Thymus (tissue), 11 donors: ENCODE measurements around the gene KDM8. TPM values are rescaled to one million over a fixed set of nuclear protein-coding genes. Genes with fewer than 3 reads are reported as not detected.

Experiments
- DNase-seq, 9 donors: peaks; one replicate each; pipeline ENCODE4 v3.0.0-alpha.2; 2013; ENCODE audit warnings: low spot score in 9 of 9, low read depth in 6 of 9, missing footprints in 1 of 9
- H3K27ac ChIP-seq, 2 donors: one replicate each; pipeline ENCODE4 v1.5.1; 2013; ENCODE audit warnings: control low read depth in 1 of 2, low read depth in 1 of 2, low read length in 1 of 2, mild to moderate bottlenecking in 1 of 2, moderate library complexity in 1 of 2
- H3K27me3 ChIP-seq, 2 donors: one replicate each; pipeline ENCODE4 v1.5.1; 2013; ENCODE audit warnings: low read length in 1 of 2; ENCODE audit not compliant: control insufficient read depth in 2 of 2, insufficient read depth in 1 of 2
- H3K36me3 ChIP-seq, 2 donors: one replicate each; pipeline ENCODE4 v1.5.1; 2013; ENCODE audit warnings: low read length in 1 of 2, mild to moderate bottlenecking in 1 of 2, moderate library complexity in 1 of 2; ENCODE audit not compliant: control insufficient read depth in 2 of 2, insufficient read depth in 2 of 2
- H3K4me1 ChIP-seq, 2 donors: one replicate each; pipeline ENCODE4 v1.5.1; 2013; ENCODE audit warnings: low read length in 2 of 2; ENCODE audit not compliant: control insufficient read depth in 2 of 2, insufficient read depth in 2 of 2
- H3K4me3 ChIP-seq, 2 donors: one replicate each; pipeline ENCODE4 v1.5.1; 2013; ENCODE audit warnings: low read length in 2 of 2, control low read depth in 1 of 2, mild to moderate bottlenecking in 1 of 2
- H3K9me3 ChIP-seq, 2 donors: one replicate each; pipeline ENCODE4 v1.5.1; 2013; ENCODE audit warnings: low read length in 1 of 2, mild to moderate bottlenecking in 1 of 2; ENCODE audit not compliant: control insufficient read depth in 2 of 2, insufficient read depth in 1 of 2
- WGBS: extraction: QIAGEN DNeasy Blood & Tissue Kit; methylation state at CpG from one replicate; pipeline ENCODE4 v1.1.7; 2013; 5-methylcytosine and 5-hydroxymethylcytosine counted together
- polyA plus RNA-seq: library from polyadenylated mRNA; stranded (reverse); fragments of 200-250 nt; gene quantifications from one replicate; pipeline ENCODE4 v1.2.3, GENCODE V29; 2013
- total RNA-seq: library from RNA; stranded (reverse); fragments of 120-200 nt; gene quantifications from one replicate; pipeline ENCODE4 v1.2.4, GENCODE V29; 2013
- donor health status: healthy.

KDM8 gene
- total and polyA plus RNA-seq, 2 donors: 6.2 to 7.1 TPM

DNA sequence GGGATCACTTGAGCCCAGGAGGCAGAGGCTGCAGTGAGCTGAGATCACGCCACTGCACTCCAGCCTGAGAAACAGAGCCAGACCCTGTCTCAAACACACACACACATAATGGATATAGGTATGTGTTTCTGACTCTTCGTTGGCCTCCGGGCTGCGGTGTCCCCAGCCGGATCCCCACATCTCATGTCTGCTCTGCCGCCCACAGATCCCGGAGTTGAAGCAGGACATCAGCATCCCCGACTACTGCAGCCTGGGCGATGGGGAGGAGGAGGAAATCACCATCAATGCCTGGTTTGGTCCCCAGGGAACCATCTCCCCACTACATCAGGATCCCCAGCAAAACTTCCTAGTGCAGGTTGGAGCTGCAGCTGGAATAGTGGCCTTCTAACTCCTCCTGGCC lies 15.4 kb downstream of the KDM8 start:
- no peak overlapping the region for H3K4me3 ChIP-seq
- peaks cover 0 to 6% of the 10 kb centered on the region in 2 donors for H3K4me1 ChIP-seq
- peaks cover 14 to 53% of the 10 kb centered on the region in 2 donors for H3K36me3 ChIP-seq
- 97% methylated on average over 9 of the region's 9 CpGs for WGBS
- no peak for DNase-seq
- H3K9me3 ChIP-seq: no peaks in the 10 kb centered on the region
- no peaks in the 10 kb centered on the region for H3K27me3 ChIP-seq
- no peak overlapping the region for H3K27ac ChIP-seq

DNA sequence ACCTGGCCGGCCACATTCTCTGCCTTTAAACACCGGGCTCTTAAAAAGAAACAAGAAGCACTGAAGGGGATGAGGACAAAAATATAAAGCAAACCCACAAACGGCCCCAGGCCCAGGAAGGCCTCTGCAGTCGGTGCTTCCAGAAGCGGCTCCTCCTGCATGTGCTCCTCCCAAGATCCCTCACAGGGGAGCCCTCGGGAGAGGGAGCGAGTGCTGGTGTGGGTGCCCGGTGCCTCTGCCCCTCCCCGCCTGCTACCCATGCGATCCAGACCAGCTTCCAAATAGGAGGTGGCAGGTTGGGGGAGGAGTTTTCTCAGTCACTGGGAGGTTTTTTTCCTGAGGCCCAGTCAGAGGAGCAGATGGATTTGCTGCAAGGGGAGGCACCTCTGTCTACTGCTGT lies 15.8 kb downstream of the KDM8 start:
- WGBS: 97% methylated on average over 10 of the region's 10 CpGs

DNA sequence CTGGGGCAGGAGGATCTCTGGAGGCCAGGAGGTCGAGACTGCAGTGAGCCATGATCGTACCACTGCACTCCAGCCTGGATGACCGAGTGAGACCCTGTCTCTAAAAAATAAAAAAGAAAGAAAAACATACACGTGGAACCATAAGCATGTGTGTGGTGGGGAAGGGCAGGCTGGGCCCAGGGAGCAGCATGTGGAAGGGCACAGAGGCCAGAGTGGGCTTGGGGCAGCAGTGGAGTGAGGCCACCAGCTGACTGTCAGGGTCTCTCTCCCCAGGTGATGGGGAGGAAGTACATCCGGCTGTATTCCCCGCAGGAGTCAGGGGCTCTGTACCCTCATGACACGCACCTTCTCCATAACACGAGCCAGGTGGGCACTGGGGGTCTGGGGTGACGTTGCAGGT lies 16.8 kb downstream of the KDM8 start:
- no peak overlapping the region for H3K4me3 ChIP-seq
- peaks cover 22 to 53% of the 10 kb centered on the region in 2 donors for H3K36me3 ChIP-seq
- H3K9me3 ChIP-seq: no peaks in the 10 kb centered on the region
- no peak for DNase-seq
- H3K4me1 ChIP-seq: peaks cover 0 to 8% of the 10 kb centered on the region in 2 donors
- WGBS: 99% methylated on average over 9 of the region's 9 CpGs
- H3K27ac ChIP-seq: no peak overlapping the region
- H3K27me3 ChIP-seq: no peaks in the 10 kb centered on the region

More for the DNA sequence above, 15.8 kb downstream of the KDM8 start:
- no peaks in the 10 kb centered on the region for H3K9me3 ChIP-seq
- no peak overlapping the region for H3K27ac ChIP-seq
- no peak for DNase-seq
- no peaks in the 10 kb centered on the region for H3K27me3 ChIP-seq
- no peak overlapping the region for H3K4me3 ChIP-seq
- peaks cover 0 to 6% of the 10 kb centered on the region in 2 donors for H3K4me1 ChIP-seq
- H3K36me3 ChIP-seq: peaks cover 16 to 53% of the 10 kb centered on the region in 2 donors

DNA sequence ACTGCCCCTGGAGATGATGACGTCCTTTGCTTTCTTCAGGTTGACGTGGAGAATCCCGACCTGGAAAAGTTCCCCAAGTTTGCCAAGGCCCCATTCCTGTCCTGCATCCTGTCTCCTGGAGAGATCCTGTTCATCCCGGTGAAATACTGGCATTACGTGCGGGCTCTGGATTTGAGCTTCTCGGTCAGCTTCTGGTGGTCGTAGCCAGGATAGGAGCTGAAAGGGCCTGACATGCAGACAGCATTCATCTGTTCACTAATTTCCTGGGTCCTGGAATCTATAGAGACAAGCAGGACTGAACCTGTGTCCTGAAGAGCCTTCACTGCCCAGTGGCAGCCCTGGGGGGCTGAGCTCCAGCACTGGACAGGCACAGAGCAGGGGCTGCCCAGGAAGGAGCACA lies 17.2 kb downstream of the KDM8 start:
- H3K27me3 ChIP-seq: no peaks in the 10 kb centered on the region
- peaks cover 0 to under 1% of the 10 kb centered on the region in 2 donors for H3K9me3 ChIP-seq
- DNase-seq: no peak
- no peak overlapping the region for H3K27ac ChIP-seq
- peaks cover 22 to 50% of the 10 kb centered on the region in 2 donors for H3K36me3 ChIP-seq
- 98% methylated on average over 8 of the region's 8 CpGs for WGBS
- H3K4me3 ChIP-seq: no peak overlapping the region
- H3K4me1 ChIP-seq: peaks cover 1 to 12% of the 10 kb centered on the region in 2 donors

DNA sequence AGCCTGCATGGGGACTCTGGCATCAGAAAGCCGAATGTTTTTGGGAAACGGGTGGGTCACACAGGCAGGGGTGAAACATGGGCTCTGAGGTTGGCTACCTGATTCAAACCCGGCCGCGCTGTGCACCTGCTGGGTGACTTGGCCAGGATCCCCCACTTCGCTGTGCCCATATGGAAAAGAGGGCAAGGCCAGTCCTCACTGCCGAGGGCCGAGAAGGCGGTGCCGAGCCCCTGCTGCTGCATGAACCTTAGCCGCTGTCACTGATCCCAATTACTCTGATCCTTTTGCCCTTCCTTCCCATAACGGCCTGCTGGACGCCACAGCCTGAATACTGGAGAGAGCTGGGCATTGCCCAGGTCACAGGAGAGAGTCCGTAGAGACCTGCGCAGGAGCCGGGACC lies 17.7 kb downstream of the KDM8 start:
- no peak overlapping the region for H3K27ac ChIP-seq
- H3K4me3 ChIP-seq: no peak overlapping the region
- WGBS: 98% methylated on average over 16 of the region's 16 CpGs
- no peaks in the 10 kb centered on the region for H3K27me3 ChIP-seq
- H3K36me3 ChIP-seq: peaks cover 21 to 45% of the 10 kb centered on the region in 2 donors
- no peak for DNase-seq
- peaks cover 0 to 1% of the 10 kb centered on the region in 2 donors for H3K9me3 ChIP-seq
- H3K4me1 ChIP-seq: peaks cover 6 to 17% of the 10 kb centered on the region in 2 donors

DNA sequence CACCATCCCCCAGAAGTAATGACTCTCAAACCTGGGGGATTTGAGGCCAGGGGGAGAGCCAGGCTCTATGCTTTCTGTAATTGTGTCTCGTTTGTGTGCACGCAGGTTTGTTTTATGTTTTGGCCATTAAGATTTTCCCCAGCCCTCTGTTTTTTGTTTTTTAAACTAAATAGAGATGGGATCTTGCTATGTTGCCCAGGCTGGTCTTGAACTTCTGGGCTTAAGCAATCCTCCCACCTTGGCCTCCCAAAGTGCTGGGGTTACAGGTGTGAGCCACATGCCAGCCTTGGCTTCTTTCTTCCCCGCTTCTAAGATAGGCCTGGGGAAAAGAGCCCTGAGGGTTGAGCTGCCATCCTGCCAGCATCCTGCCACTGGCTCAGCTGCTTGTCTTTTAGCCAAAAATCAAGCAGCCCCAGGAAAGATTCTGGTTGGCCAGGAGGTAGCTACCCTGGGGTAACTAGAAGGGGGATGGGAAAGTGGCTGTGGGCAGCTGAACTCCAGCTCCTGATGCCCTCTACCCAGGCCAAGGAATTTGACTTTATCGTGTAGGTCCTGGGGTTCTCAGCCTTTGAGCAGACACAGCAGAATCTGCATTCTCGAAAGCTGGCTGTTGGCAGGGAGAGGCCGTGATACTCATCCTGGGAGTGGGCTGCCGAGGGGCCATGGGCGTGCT lies 18.4 kb downstream of the KDM8 start:
- WGBS: 98% methylated on average over 8 of the region's 8 CpGs
- peaks cover 0 to 1% of the 10 kb centered on the region in 2 donors for H3K9me3 ChIP-seq
- no peak overlapping the region for H3K4me3 ChIP-seq
- no peaks in the 10 kb centered on the region for H3K27me3 ChIP-seq
- peaks cover 9 to 22% of the 10 kb centered on the region in 2 donors for H3K4me1 ChIP-seq
- H3K36me3 ChIP-seq: peaks cover 21 to 42% of the 10 kb centered on the region in 2 donors
- DNase-seq: no peak
- H3K27ac ChIP-seq: no peak overlapping the region

DNA sequence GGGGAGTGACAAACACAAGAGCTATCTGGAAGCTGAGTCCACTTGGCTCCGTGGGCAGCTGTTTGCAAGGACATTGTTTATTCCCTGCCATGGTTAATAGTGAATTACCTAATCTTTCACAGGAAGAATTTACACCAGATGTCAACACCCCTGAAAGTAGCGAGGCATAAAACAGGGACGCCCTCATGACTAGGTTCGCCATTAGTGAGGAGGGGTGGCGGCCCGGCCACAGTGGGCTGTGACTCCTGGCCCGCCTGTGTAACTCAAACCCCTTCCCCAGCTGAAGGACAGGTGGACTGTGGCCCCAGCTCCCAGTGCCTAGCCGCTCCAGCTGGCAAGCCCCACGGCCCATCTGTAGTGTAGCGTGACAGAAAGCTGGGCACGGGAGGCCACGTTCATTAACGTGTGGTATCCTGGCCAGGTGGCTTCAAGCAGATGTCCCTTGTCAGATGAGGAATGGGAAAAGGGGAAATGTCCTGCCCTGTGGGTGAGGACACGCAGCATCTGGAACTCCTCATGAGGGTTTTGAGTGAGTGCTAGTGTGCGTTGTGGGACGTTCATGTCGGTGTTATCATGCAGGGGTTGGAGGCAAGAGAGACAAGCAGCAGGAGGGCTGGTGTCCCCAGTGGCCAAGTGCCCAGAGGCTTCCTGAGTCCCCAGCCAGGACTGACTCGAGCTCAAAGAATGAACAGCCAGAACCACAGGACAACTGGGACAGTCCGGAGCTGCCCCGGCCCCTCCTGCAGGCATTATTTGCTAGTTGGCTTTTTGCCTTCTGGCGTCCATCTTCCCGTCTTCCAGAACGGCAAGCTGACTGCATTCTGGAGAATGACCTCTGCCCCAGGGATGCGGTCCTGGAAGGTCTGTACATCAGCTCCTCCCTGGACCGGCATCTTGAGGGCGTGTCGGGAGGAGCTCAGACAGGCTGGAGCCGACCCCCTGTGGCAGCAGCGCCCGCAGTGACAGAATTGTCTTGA lies 19.2 kb downstream of the KDM8 start:
- no peak for DNase-seq
- Histone ChIP-seq H3K9me3 (peaks cover 0 to 1% of the 10 kb centered on the region in 2 donors), H3K36me3 (peaks cover 21 to 36% of the 10 kb centered on the region in 2 donors), H3K4me1 (peaks cover 9 to 22% of the 10 kb centered on the region in 2 donors), H3K27me3 (no peaks in the 10 kb centered on the region), H3K27ac (no peak overlapping the region), H3K4me3 (no peak overlapping the region)
- 96% methylated on average over 30 of the region's 30 CpGs for WGBS

DNA sequence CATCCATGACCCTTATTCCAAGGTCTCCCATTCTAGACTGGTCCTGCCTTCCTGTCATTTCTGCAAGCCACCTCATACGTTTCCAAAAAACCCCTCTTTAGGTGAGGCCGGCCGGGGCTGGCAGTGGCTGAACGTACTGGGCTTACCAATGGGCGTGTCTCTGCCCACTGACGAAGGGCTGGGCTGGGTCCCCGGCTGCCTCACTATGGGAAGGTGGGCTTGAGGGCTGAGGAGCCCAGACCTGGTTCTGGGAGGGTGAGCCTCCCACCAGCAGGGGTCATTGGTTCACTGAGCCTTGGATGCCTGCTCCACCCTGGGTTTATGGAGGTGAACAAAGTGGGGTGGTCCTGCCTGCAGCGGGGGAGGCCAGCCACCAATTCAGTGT lies 19.9 kb downstream of the KDM8 start:
- Histone ChIP-seq H3K4me3 (no peak overlapping the region), H3K27me3 (no peaks in the 10 kb centered on the region), H3K9me3 (peaks cover 0 to 1% of the 10 kb centered on the region in 2 donors), H3K4me1 (peaks cover 12 to 25% of the 10 kb centered on the region in 2 donors), H3K27ac (no peak overlapping the region), H3K36me3 (peaks cover 21 to 33% of the 10 kb centered on the region in 2 donors)
- WGBS: 98% methylated on average over 8 of the region's 8 CpGs
- DNase-seq: no peak

DNA sequence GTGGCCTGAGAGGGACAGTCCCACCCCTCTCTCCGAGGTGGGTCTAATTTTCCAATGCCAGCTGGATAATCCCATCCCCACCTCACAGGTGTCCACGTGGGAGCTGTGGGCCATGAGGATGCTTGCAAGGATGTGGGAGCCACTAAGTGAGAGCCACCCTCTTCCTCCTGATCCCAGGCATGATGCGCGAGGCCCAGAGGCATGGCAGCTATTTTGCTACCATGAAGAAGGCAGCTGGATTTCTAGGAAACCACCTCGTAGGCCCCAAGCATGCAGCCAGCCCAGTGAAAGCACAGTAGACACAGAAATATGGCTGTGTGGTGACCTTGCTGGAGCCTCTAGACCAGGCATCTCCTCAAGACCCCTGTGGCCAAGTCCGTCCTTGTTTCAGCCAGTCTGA lies 20.4 kb downstream of the KDM8 start:
- H3K4me1 ChIP-seq: peaks cover 12 to 25% of the 10 kb centered on the region in 2 donors
- 96% methylated on average over 6 of the region's 6 CpGs for WGBS
- no peak overlapping the region for H3K27ac ChIP-seq
- H3K9me3 ChIP-seq: peaks cover 0 to 1% of the 10 kb centered on the region in 2 donors
- H3K36me3 ChIP-seq: peaks cover 21 to 33% of the 10 kb centered on the region in 2 donors
- no peak for DNase-seq
- no peak overlapping the region for H3K4me3 ChIP-seq
- H3K27me3 ChIP-seq: no peaks in the 10 kb centered on the region
